B cell (primary cell): ENCODE results near the gene MYRIP. TPM values are rescaled to one million over a fixed set of nuclear protein-coding genes. Genes with fewer than 3 reads are reported as not detected.
A peak's percentile ranks its signal among the peaks of the same experiment; 100 is the strongest.

Source experiments
- ATAC-seq: fragments of 200-7000 bp; cut with Tn5 transposase; one replicate; pipeline ENCODE4 v1.10.0; 2021; ENCODE audit warnings: low read depth, mild to moderate bottlenecking, moderate number of reproducible peaks, moderate library complexity
- CTCF ChIA-PET: fragments of 350-600 bp; sonication (Branson Sonifier 250); formaldehyde crosslinking; loops from one replicate; lab custom pipeline; 2021; ENCODE audit warnings: antibody characterized with exemption, inconsistent platforms; lab: Charles Lee
- POLR2A ChIA-PET: fragments of 350-600 bp; sonication (Branson Sonifier 250); formaldehyde crosslinking; loops from one replicate; lab custom pipeline; 2021; ENCODE audit warnings: antibody characterized with exemption; lab: Charles Lee
- DNase-seq: peaks from one replicate; pipeline ENCODE4 v3.0.0; 2013
- H2AFZ ChIP-seq: 2 replicates; pipeline ENCODE4 v1.6.1; 2012; ENCODE audit warnings: mild to moderate bottlenecking, low read depth, low read length; ENCODE audit not compliant: insufficient read depth, poor library complexity, severe bottlenecking
- H3K27ac ChIP-seq, 2 donors: 1 replicate in 1 of 2; 2 replicates in 1 of 2; pipeline ENCODE4 v1.5.1; 2012 to 2013; ENCODE audit warnings: low read length in 2 of 2, mild to moderate bottlenecking in 2 of 2, moderate library complexity in 1 of 2
- H3K27me3 ChIP-seq, 4 experiments: fragments of 200-600 bp in 1 of 4; sonication (generic) in 1 of 4; replicated peaks in 1 of 4; 1 replicate in 2 of 4; 2 replicates in 2 of 4; pipeline versions ENCODE4 v1.6.1 to v1.7.0; 2013 to 2016; ENCODE audit warnings: low read length in 3 of 4, mild to moderate bottlenecking in 2 of 4, mixed read lengths in 1 of 4, moderate library complexity in 1 of 4; ENCODE audit not compliant: insufficient read depth in 4 of 4, control insufficient read depth in 3 of 4; ENCODE audit errors: control extremely low read depth in 1 of 4
- H3K36me3 ChIP-seq, 2 experiments: replicated peaks in 1 of 2; 1 replicate in 1 of 2; 2 replicates in 1 of 2; pipeline versions ENCODE4 v1.6.1 to v1.7.1; 2013; ENCODE audit warnings: low read length in 1 of 2; ENCODE audit not compliant: insufficient read depth in 2 of 2, control insufficient read depth in 1 of 2; ENCODE audit errors: control extremely low read depth in 1 of 2, extremely low read depth in 1 of 2
- H3K4me1 ChIP-seq, 2 donors: fragments of 200-600 bp in 1 of 2; sonication (generic) in 1 of 2; 1 replicate in 1 of 2; 2 replicates in 1 of 2; pipeline versions ENCODE4 v1.5.1 to v1.6.1; 2013 to 2017; ENCODE audit warnings: low read length in 2 of 2; ENCODE audit not compliant: control insufficient read depth in 2 of 2, insufficient read depth in 2 of 2
- H3K4me2 ChIP-seq: replicated peaks from 2 replicates; pipeline ENCODE3; 2012; ENCODE audit warnings: mild to moderate bottlenecking, low read depth, low read length; ENCODE audit not compliant: poor library complexity, severe bottlenecking
- H3K4me3 ChIP-seq, 5 experiments: fragments of 200-600 bp in 1 of 5; sonication (generic) in 1 of 5; 1 replicate in 3 of 5; 2 replicates in 2 of 5; pipeline versions ENCODE4 v1.5.1 to v1.7.0; 2011 to 2016; ENCODE audit warnings: low read length in 4 of 5, mild to moderate bottlenecking in 4 of 5, low read depth in 2 of 5, control low read depth in 1 of 5, moderate library complexity in 1 of 5; ENCODE audit not compliant: insufficient read depth in 1 of 5; ENCODE audit errors: control extremely low read depth in 1 of 5, extremely low read depth in 1 of 5
- H3K79me2 ChIP-seq: fragments of 200-600 bp; sonication (generic); one replicate; pipeline ENCODE4 v1.6.0; 2016; ENCODE audit warnings: low read length; ENCODE audit not compliant: control insufficient read depth, insufficient read depth
- H3K9ac ChIP-seq: fragments of 200-600 bp; sonication (generic); 2 replicates; pipeline ENCODE4 v1.6.1; 2017; ENCODE audit warnings: mild to moderate bottlenecking, low read length, moderate library complexity
- H3K9me3 ChIP-seq, 3 donors: one replicate each; pipeline versions ENCODE4 v1.6.1 to v1.7.1; 2013; ENCODE audit warnings: low read length in 2 of 3; ENCODE audit not compliant: control insufficient read depth in 2 of 3, insufficient read depth in 1 of 3; ENCODE audit errors: control extremely low read depth in 1 of 3
- H4K20me1 ChIP-seq: 2 replicates; pipeline ENCODE4 v1.6.0; 2012; ENCODE audit warnings: mild to moderate bottlenecking, low read length; ENCODE audit not compliant: insufficient read depth, control insufficient read depth, poor library complexity, severe bottlenecking
- H3K27ac Mint-ChIP-seq: one replicate; pipeline ENCODE4 v1.8.0; 2021; ENCODE audit warnings: mixed read lengths
- H3K27me3 Mint-ChIP-seq: one replicate; pipeline ENCODE4 v1.8.0; 2021; ENCODE audit warnings: mixed read lengths
- H3K4me1 Mint-ChIP-seq: one replicate; pipeline ENCODE4 v1.8.0; 2021; ENCODE audit warnings: mixed read lengths
- H3K4me3 Mint-ChIP-seq: one replicate; pipeline ENCODE4 v1.8.0; 2021; ENCODE audit warnings: mixed read lengths
- H3K9me3 Mint-ChIP-seq: one replicate; pipeline ENCODE4 v1.8.0; 2022; ENCODE audit warnings: mixed read lengths; ENCODE audit not compliant: insufficient read depth
- EZH2 ChIP-seq: IDR thresholded peaks from 2 replicates; pipeline ENCODE4 v1.6.1; 2012; ENCODE audit warnings: borderline replicate concordance, low read depth, mild to moderate bottlenecking, moderate library complexity, low read length; ENCODE audit not compliant: insufficient read depth, poor library complexity, severe bottlenecking
- WGBS: methylation state at CpG from one replicate; pipeline ENCODE4 v1.1.5; 2013; ENCODE audit warnings: missing lambda C conversion rate; ENCODE audit not compliant: insufficient coverage; 5-methylcytosine and 5-hydroxymethylcytosine counted together
- intact Hi-C: fragments of 100-400 bp; cut with micrococcal nuclease; formaldehyde crosslinking; loops from one replicate; pipeline ENCODE4 v1.10.0; 2022
- polyA plus RNA-seq: library from polyadenylated mRNA; depleted of rRNA; stranded (reverse); fragments of >200 nt; gene quantifications from 2 replicates; pipeline ENCODE4 v1.2.3, GENCODE V29; 2012
- total RNA-seq, 2 donors: library from RNA; stranded (reverse); fragments of 120-200 nt in 1 of 2; gene quantifications; 1 replicate in 1 of 2; 2 replicates in 1 of 2; pipeline versions ENCODE4 v1.2.3 to v1.2.4, GENCODE V29; 2013 to 2022
- TF ChIP-seq, protein P1 (sequence below): fragments of 200-600 bp; IDR thresholded peaks from one replicate; pipeline ENCODE4 v1.8.0; 2022; ENCODE audit warnings: antibody characterized with exemption, mild to moderate bottlenecking

MYRIP gene
- total and polyA plus RNA-seq, 2 donors (not counting 1 experiment from before 2014, with no cell fraction given): 0.03 to 0.10 TPM

DNA sequence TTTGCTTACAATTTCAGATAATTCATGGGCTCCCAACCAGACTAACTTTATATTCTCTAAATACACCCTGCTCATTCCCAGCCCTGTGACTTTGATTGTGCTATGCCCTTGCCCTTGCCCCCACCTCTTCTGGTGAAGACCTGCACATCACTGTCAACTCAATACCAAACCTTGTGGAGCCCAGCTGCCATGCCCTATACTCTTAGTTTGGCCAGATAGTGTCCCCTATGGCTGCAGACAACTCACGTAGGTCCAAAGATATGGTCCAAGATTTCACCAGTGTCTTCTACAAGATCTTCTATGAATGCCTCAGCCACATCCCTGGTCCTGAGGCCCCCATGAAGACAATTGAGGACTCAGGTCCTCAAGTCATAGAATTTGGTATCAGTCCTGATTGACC lies 381.8 kb downstream of the MYRIP start:
- ATAC-seq: no peak
- TF ChIP-seq, protein P1, sequence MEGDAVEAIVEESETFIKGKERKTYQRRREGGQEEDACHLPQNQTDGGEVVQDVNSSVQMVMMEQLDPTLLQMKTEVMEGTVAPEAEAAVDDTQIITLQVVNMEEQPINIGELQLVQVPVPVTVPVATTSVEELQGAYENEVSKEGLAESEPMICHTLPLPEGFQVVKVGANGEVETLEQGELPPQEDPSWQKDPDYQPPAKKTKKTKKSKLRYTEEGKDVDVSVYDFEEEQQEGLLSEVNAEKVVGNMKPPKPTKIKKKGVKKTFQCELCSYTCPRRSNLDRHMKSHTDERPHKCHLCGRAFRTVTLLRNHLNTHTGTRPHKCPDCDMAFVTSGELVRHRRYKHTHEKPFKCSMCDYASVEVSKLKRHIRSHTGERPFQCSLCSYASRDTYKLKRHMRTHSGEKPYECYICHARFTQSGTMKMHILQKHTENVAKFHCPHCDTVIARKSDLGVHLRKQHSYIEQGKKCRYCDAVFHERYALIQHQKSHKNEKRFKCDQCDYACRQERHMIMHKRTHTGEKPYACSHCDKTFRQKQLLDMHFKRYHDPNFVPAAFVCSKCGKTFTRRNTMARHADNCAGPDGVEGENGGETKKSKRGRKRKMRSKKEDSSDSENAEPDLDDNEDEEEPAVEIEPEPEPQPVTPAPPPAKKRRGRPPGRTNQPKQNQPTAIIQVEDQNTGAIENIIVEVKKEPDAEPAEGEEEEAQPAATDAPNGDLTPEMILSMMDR: no peak
- no peak for TF ChIP-seq EZH2
- Histone ChIP-seq H3K9me3 (no peaks in the 10 kb centered on the region), H2AFZ (no peak overlapping the region), H3K79me2 (no peaks in the 10 kb centered on the region), H3K4me2 (no peak overlapping the region), H3K4me1 (no peaks in the 10 kb centered on the region), H3K4me3 (no peak overlapping the region), H4K20me1 (no peaks in the 10 kb centered on the region), H3K27ac (no peak overlapping the region), H3K9ac (no peak overlapping the region), H3K36me3 (no peaks in the 10 kb centered on the region), H3K27me3 (no peaks in the 10 kb centered on the region)
- H3K27me3 Mint-ChIP-seq: no peaks in the 10 kb centered on the region
- intact Hi-C loops: no loop called here
- no peaks in the 10 kb centered on the region for H3K9me3 Mint-ChIP-seq
- WGBS: 89% methylated on average over 1 of the region's 1 CpG
- POLR2A ChIA-PET: no interaction called here
- no peak overlapping the region for H3K4me3 Mint-ChIP-seq
- H3K4me1 Mint-ChIP-seq: no peaks in the 10 kb centered on the region
- CTCF ChIA-PET: interaction anchor here (0.7 to 8.3 kb wide), 17 partner anchors 9 to 1692 kb away, joined by 3 to 135 read pairs (median 5); partner anchors contain the start of gene EIF1B
- DNase-seq: no peak
- H3K27ac Mint-ChIP-seq: no peak overlapping the region

DNA sequence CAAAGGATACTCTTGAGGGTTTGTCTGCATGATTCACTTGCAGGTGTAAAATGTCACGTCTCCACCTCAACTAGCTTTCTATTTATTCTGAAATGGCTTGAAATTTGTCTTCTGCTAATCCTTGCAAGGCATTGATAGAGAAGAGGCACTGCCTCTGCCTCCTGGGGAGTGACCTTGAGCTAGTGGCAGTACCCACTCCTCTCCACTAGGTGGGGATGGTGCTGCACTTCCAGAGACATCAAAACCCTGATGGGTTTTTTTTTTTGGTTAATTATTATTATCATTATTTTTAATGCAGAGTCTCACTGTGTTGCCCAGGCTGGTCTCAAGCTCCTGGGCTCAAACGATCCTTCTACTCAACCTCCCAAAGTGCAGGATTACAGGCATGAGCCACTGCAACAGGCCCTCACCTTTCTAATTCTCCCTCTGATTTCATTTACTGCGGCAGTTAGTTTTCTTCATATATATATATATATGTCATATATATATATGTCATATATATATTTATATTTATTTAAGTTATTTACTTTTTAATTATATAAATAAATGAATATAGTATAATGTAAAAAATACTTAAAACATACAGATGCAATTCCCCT lies 382.5 kb downstream of the MYRIP start:
- H3K4me2 ChIP-seq: no peak overlapping the region
- H3K4me3 Mint-ChIP-seq: no peak overlapping the region
- H3K79me2 ChIP-seq: no peaks in the 10 kb centered on the region
- H4K20me1 ChIP-seq: no peaks in the 10 kb centered on the region
- no peak overlapping the region for H3K27ac Mint-ChIP-seq
- TF ChIP-seq, protein P1: peak; percentile 96
- TF ChIP-seq EZH2: no peak
- no peaks in the 10 kb centered on the region for H3K9me3 Mint-ChIP-seq
- no peak overlapping the region for H3K4me3 ChIP-seq
- H3K9ac ChIP-seq: no peak overlapping the region
- H2AFZ ChIP-seq: no peak overlapping the region
- peak; percentile 60 for DNase-seq
- H3K27ac ChIP-seq: no peak overlapping the region
- no peaks in the 10 kb centered on the region for H3K4me1 Mint-ChIP-seq
- whole genome bisulfite sequencing: no CpG with 5 or more reads among the region's 3 CpGs
- no peaks in the 10 kb centered on the region for H3K9me3 ChIP-seq
- H3K4me1 ChIP-seq: no peaks in the 10 kb centered on the region
- intact Hi-C loops: no loop called here
- ATAC-seq: peak; percentile 73
- CTCF ChIA-PET: interaction anchor here (0.7 to 8.3 kb wide), 17 partner anchors 8 to 1691 kb away, joined by 3 to 135 read pairs (median 5); partner anchors contain the start of gene EIF1B
- no peaks in the 10 kb centered on the region for H3K36me3 ChIP-seq
- POLR2A ChIA-PET: no interaction called here
- H3K27me3 Mint-ChIP-seq: no peaks in the 10 kb centered on the region
- H3K27me3 ChIP-seq: no peaks in the 10 kb centered on the region
